Measurements from ENCODE around the gene PSG1.

GRCh38 chr19:42846597-42846996 lies 32.9 kb downstream of the PSG1 start:
- TF ChIP-seq CTCF (IDR thresholded peaks at IDR 0.05) (no peak), POLR2A (IDR thresholded peaks at IDR 0.05) (no peak)

Data from body of pancreas (tissue), 4 donors.